Cardiac fibroblast (primary cell): Measurements from ENCODE around the gene CYP2C18.
A peak's percentile ranks its signal among the peaks of the same experiment; 100 is the strongest.

ENCODE experiments used
- DNase-seq, 2 donors: peaks; one replicate each; pipeline versions ENCODE4 v3.0.0 to v3.0.0-alpha.2; 2010; ENCODE audit warnings: low read depth in 2 of 2
- H3K4me3 ChIP-seq, 2 donors: replicated peaks in 1 of 2; 1 replicate in 1 of 2; 2 replicates in 1 of 2; pipeline ENCODE4 v1.5.1; 2011; ENCODE audit warnings: low read depth in 2 of 2, low read length in 2 of 2, mild to moderate bottlenecking in 2 of 2, moderate library complexity in 1 of 2
- TF ChIP-seq, protein P1 (sequence below): IDR thresholded peaks from one replicate; pipeline ENCODE4 v1.5.1; 2011; ENCODE audit warnings: low read depth, mild to moderate bottlenecking, low read length, inconsistent platforms

The CYP2C18 gene

DNA sequence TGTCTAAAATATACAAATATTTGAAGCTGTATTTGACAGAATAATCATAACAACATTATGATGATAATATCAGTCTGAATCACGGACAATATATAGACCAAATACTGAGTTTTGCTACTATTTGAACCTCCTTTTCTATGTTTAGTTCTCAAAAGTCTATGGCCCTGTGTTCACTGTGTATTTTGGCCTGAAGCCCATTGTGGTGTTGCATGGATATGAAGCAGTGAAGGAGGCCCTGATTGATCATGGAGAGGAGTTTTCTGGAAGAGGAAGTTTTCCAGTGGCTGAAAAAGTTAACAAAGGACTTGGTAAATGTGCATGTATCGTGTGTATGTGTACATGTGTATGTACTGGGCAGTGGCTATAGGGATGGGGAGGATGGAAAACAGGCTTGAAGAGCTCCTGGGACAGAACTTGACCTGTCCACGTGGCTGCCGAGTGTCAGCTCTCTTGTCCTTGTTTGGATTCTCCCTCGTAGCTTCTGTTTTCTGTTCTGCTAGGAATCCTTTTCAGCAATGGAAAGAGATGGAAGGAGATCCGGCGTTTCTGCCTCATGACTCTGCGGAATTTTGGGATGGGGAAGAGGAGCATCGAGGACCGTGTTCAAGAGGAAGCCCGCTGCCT lies 4.2 kb downstream of the CYP2C18 start:
- TF ChIP-seq, protein P1, sequence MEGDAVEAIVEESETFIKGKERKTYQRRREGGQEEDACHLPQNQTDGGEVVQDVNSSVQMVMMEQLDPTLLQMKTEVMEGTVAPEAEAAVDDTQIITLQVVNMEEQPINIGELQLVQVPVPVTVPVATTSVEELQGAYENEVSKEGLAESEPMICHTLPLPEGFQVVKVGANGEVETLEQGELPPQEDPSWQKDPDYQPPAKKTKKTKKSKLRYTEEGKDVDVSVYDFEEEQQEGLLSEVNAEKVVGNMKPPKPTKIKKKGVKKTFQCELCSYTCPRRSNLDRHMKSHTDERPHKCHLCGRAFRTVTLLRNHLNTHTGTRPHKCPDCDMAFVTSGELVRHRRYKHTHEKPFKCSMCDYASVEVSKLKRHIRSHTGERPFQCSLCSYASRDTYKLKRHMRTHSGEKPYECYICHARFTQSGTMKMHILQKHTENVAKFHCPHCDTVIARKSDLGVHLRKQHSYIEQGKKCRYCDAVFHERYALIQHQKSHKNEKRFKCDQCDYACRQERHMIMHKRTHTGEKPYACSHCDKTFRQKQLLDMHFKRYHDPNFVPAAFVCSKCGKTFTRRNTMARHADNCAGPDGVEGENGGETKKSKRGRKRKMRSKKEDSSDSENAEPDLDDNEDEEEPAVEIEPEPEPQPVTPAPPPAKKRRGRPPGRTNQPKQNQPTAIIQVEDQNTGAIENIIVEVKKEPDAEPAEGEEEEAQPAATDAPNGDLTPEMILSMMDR: no peak
- no peak overlapping the region for H3K4me3 ChIP-seq
- no peak for DNase-seq

DNA sequence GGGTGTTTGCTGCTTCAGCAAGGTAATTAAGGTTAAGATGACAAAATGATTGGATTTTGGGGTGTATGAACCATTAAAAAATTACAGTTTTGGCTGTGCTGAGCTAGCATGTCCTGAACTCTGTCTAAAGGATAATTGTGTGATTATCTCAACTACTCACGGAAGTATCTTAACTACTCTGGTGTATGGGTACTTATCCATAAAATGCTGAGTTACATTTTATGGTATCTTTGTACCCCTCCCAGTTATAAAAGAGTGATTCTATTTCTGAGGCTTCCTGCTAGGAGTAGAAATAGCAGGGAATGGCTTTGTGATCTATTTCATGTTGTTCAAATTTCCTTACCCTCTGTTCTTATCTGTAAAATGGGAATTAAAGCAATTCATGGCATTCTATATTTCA lies 22.6 kb downstream of the CYP2C18 start:
- no peak overlapping the region for H3K4me3 ChIP-seq
- TF ChIP-seq, protein P1: no peak
- DNase-seq: no peak

GRCh38 chr10:94710578-94710977 lies 27.0 kb downstream of the CYP2C18 start:
- TF ChIP-seq, protein P1: no peak
- no peak for DNase-seq
- H3K4me3 ChIP-seq: no peak overlapping the region

GRCh38 chr10:94725871-94726270 lies 42.3 kb downstream of the CYP2C18 start:
- DNase-seq: peak in 1 of 2 donors; percentile 34
- no peak overlapping the region for H3K4me3 ChIP-seq

DNA sequence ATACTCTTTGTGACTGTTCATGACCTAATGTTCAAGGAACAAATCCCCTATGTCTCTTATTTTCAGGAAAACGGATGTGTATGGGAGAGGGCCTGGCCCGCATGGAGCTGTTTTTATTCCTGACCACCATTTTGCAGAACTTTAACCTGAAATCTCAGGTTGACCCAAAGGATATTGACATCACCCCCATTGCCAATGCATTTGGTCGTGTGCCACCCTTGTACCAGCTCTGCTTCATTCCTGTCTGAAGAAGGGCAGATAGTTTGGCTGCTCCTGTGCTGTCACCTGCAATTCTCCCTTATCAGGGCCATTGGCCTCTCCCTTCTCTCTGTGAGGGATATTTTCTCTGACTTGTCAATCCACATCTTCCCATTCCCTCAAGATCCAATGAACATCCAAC lies 51.7 kb downstream of the CYP2C18 start:
- no peak overlapping the region for H3K4me3 ChIP-seq
- TF ChIP-seq, protein P1: no peak
- DNase-seq: no peak

More at GRCh38 chr10:94725871-94726270, 42.3 kb downstream of the CYP2C18 start:
- TF ChIP-seq, protein P1: no peak

GRCh38 chr10:94738588-94738987 lies 55.1 kb downstream of the CYP2C18 start:
- H3K4me3 ChIP-seq: no peak overlapping the region
- no peak for DNase-seq
- TF ChIP-seq, protein P1: no peak

DNA sequence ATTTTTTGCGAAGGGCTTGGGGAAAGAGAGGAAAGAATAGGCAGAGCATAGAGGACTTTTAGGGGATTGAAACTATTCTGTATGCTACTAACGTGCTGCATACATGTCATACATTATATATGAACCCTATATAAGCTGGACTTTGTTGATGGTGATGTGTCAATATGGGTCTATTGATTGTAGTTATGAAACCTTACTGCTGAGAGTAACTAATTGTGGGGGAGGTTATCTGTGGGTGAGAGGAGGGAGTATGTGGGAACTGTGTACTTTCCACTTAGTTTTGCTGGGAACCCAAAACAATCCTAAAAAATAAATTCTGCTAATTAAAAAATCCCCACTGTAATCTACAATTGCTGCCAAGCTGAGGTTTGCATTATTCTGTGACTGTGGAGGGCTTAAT lies 63.6 kb downstream of the CYP2C18 start:
- TF ChIP-seq, protein P1: no peak
- no peak for DNase-seq
- H3K4me3 ChIP-seq: no peak overlapping the region
